ENCODE results near the gene CADM1.

The CADM1 gene

GRCh38 chr11:115317277-115318185 is 186.7 kb downstream of the CADM1 start:
- DNase-seq (ENCODE audit: low read depth in 2 of 2) = no peak

GRCh38 chr11:115316696-115317095 is 187.5 kb downstream of the CADM1 start:
- no peak for DNase-seq (ENCODE audit: low read depth in 2 of 2)

GRCh38 chr11:115314330-115314920 is 189.8 kb downstream of the CADM1 start:
- DNase-seq (ENCODE audit: low read depth in 2 of 2) = no peak

- no peak for DNase-seq (ENCODE audit: low read depth in 2 of 2)
Measured at GRCh38 chr11:115313224-115313838, 190.9 kb downstream of the CADM1 start.

- DNase-seq (ENCODE audit: low read depth in 2 of 2) = no peak
Measured at GRCh38 chr11:115311949-115312348, 192.3 kb downstream of the CADM1 start.

GRCh38 chr11:115306689-115307088 is 197.5 kb downstream of the CADM1 start:
- no peak for DNase-seq (ENCODE audit: low read depth in 2 of 2)

GRCh38 chr11:115304774-115305472 is 199.3 kb downstream of the CADM1 start:
- DNase-seq (ENCODE audit: low read depth in 2 of 2) = no peak

- DNase-seq (ENCODE audit: low read depth in 2 of 2) = no peak
Measured at GRCh38 chr11:115303929-115304531, 200.2 kb downstream of the CADM1 start.

GRCh38 chr11:115302946-115303703 is 201.1 kb downstream of the CADM1 start:
- no peak for DNase-seq (ENCODE audit: low read depth in 2 of 2)

GRCh38 chr11:115300660-115301428 is 203.4 kb downstream of the CADM1 start:
- no peak for DNase-seq (ENCODE audit: low read depth in 2 of 2)

- no peak for DNase-seq (ENCODE audit: low read depth in 2 of 2)
Measured at GRCh38 chr11:115298300-115299012, 205.8 kb downstream of the CADM1 start.

GRCh38 chr11:115297330-115297729 is 206.9 kb downstream of the CADM1 start:
- DNase-seq (ENCODE audit: low read depth in 2 of 2) = no peak

GRCh38 chr11:115291325-115291724 is 212.9 kb downstream of the CADM1 start:
- DNase-seq (ENCODE audit: low read depth in 2 of 2) = no peak

GRCh38 chr11:115290893-115291292 is 213.3 kb downstream of the CADM1 start:
- DNase-seq (ENCODE audit: low read depth in 2 of 2) = no peak

- DNase-seq (ENCODE audit: low read depth in 2 of 2) = no peak
Measured at GRCh38 chr11:115290479-115290878, 213.7 kb downstream of the CADM1 start.

- DNase-seq (ENCODE audit: low read depth in 2 of 2) = no peak
Measured at GRCh38 chr11:115287266-115287665, 216.9 kb downstream of the CADM1 start.

GRCh38 chr11:115286614-115287013 is 217.6 kb downstream of the CADM1 start:
- DNase-seq (ENCODE audit: low read depth in 2 of 2) = no peak

GRCh38 chr11:115284773-115285172 is 219.4 kb downstream of the CADM1 start:
- no peak for DNase-seq (ENCODE audit: low read depth in 2 of 2)

- DNase-seq (ENCODE audit: low read depth in 2 of 2) = no peak
Measured at GRCh38 chr11:115282923-115283322, 221.3 kb downstream of the CADM1 start.

GRCh38 chr11:115280775-115281174 is 223.4 kb downstream of the CADM1 start:
- no peak for DNase-seq (ENCODE audit: low read depth in 2 of 2)
